Calu3 (cell line): Measurements from ENCODE around the gene ARMC2. TPM values are rescaled to one million over a fixed set of nuclear protein-coding genes. Genes with fewer than 3 reads are reported as not detected.

Source experiments
- BruUV-seq: library from RNA; stranded (reverse); fragments of 400-500 nt; replicated peaks from 2 replicates; lab custom pipeline; 2021; lab: Mats Ljungman, UMichigan
- CTCF ChIA-PET: fragments of 300-600 bp; sonication (Branson Sonifier 250); formaldehyde crosslinking; loops from one replicate; lab custom pipeline; 2022; ENCODE audit warnings: antibody characterized with exemption; lab: Charles Lee
- DNase-seq: peaks from one replicate; pipeline ENCODE4 v3.0.0; 2022
- H3K27ac Mint-ChIP-seq: one replicate; pipeline ENCODE4 v1.8.0; 2022; ENCODE audit warnings: mixed read lengths; ENCODE audit not compliant: unreplicated experiment
- H3K27me3 Mint-ChIP-seq: one replicate; pipeline ENCODE4 v1.8.0; 2022; ENCODE audit warnings: mixed read lengths; ENCODE audit not compliant: unreplicated experiment
- H3K36me3 Mint-ChIP-seq: one replicate; pipeline ENCODE4 v1.8.0; 2022; ENCODE audit warnings: mild to moderate bottlenecking, moderate library complexity, mixed read lengths; ENCODE audit not compliant: insufficient read depth, unreplicated experiment
- H3K4me1 Mint-ChIP-seq: one replicate; pipeline ENCODE4 v1.8.0; 2022; ENCODE audit warnings: mild to moderate bottlenecking, low read depth, mixed read lengths; ENCODE audit not compliant: unreplicated experiment
- H3K4me3 Mint-ChIP-seq: one replicate; pipeline ENCODE4 v1.8.0; 2022; ENCODE audit warnings: mild to moderate bottlenecking, low read depth, moderate library complexity, mixed read lengths; ENCODE audit not compliant: unreplicated experiment
- H3K9me3 Mint-ChIP-seq: one replicate; pipeline ENCODE4 v1.8.0; 2022; ENCODE audit warnings: low read depth, mixed read lengths; ENCODE audit not compliant: unreplicated experiment
- CTCF ChIP-seq: fragments of 200-600 bp; IDR thresholded peaks from one replicate; pipeline ENCODE4 v1.8.0; 2022; ENCODE audit warnings: antibody characterized with exemption; ENCODE audit not compliant: unreplicated experiment
- intact Hi-C: fragments of 100-400 bp; cut with micrococcal nuclease; formaldehyde crosslinking; loops from one replicate; pipeline ENCODE4 v1.10.0; 2022; ENCODE audit not compliant: unreplicated experiment
- total RNA-seq: library from RNA; stranded (reverse); gene quantifications from 2 replicates; pipeline ENCODE4 v1.2.3, GENCODE V29; 2022

ARMC2 gene
- total RNA-seq, 1 experiment from 2014 or later: 7.1 TPM

GRCh38 chr6:108804956-108805355, 43.3 kb upstream of the ARMC2 start:
- H3K9me3 Mint-ChIP-seq: no peaks in the 10 kb centered on the region
- no TSS peak for BruUV-seq
- no peak overlapping the region for H3K27ac Mint-ChIP-seq
- CTCF ChIA-PET: no interaction called here
- no peaks in the 10 kb centered on the region for H3K27me3 Mint-ChIP-seq
- intact Hi-C loops: no loop called here
- no peak for TF ChIP-seq CTCF
- no peak for DNase-seq
- no peak overlapping the region for H3K4me3 Mint-ChIP-seq
- H3K36me3 Mint-ChIP-seq: no peaks in the 10 kb centered on the region
- no peaks in the 10 kb centered on the region for H3K4me1 Mint-ChIP-seq

GRCh38 chr6:108805611-108806167, 42.5 kb upstream of the ARMC2 start:
- no peaks in the 10 kb centered on the region for H3K4me1 Mint-ChIP-seq
- no peak overlapping the region for H3K27ac Mint-ChIP-seq
- CTCF ChIA-PET: no interaction called here
- no peaks in the 10 kb centered on the region for H3K9me3 Mint-ChIP-seq
- H3K27me3 Mint-ChIP-seq: no peaks in the 10 kb centered on the region
- no TSS peak for BruUV-seq
- H3K4me3 Mint-ChIP-seq: no peak overlapping the region
- no peak for TF ChIP-seq CTCF
- intact Hi-C loops: no loop called here
- DNase-seq: no peak
- no peaks in the 10 kb centered on the region for H3K36me3 Mint-ChIP-seq

GRCh38 chr6:108806171-108806570, 42.1 kb upstream of the ARMC2 start:
- H3K4me1 Mint-ChIP-seq: no peaks in the 10 kb centered on the region
- no peaks in the 10 kb centered on the region for H3K27me3 Mint-ChIP-seq
- no peak overlapping the region for H3K27ac Mint-ChIP-seq
- no peak overlapping the region for H3K4me3 Mint-ChIP-seq
- CTCF ChIA-PET: interaction anchor here (1.3 kb wide), 1 partner anchor 9 kb away, joined by 7 read pairs; no protein-coding TSS in a partner anchor
- no peaks in the 10 kb centered on the region for H3K9me3 Mint-ChIP-seq
- no peaks in the 10 kb centered on the region for H3K36me3 Mint-ChIP-seq
- BruUV-seq: no TSS peak
- TF ChIP-seq CTCF: no peak
- DNase-seq: no peak
- intact Hi-C loops: no loop called here

GRCh38 chr6:108806665-108807064, 41.6 kb upstream of the ARMC2 start:
- no peaks in the 10 kb centered on the region for H3K36me3 Mint-ChIP-seq
- TF ChIP-seq CTCF: no peak
- H3K9me3 Mint-ChIP-seq: no peaks in the 10 kb centered on the region
- H3K27me3 Mint-ChIP-seq: no peaks in the 10 kb centered on the region
- no TSS peak for BruUV-seq
- CTCF ChIA-PET: interaction anchor here (1.3 kb wide), 1 partner anchor 9 kb away, joined by 7 read pairs; no protein-coding TSS in a partner anchor
- no peak overlapping the region for H3K27ac Mint-ChIP-seq
- no peak overlapping the region for H3K4me3 Mint-ChIP-seq
- DNase-seq: no peak
- intact Hi-C loops: no loop called here
- no peaks in the 10 kb centered on the region for H3K4me1 Mint-ChIP-seq
